GM12878 (cell line): ENCODE measurements around the gene IRF2BP1. TPM values are rescaled to one million over a fixed set of nuclear protein-coding genes. Genes with fewer than 3 reads are reported as not detected.

ENCODE experiments used
- ATAC-seq: fragments of 200-7000 bp; cut with Tn5 transposase; 3 replicates; pipeline ENCODE4 v1.9.1; 2020; ENCODE audit warnings: mild to moderate bottlenecking, moderate library complexity
- BruUV-seq: library from RNA; stranded (reverse); fragments of 400-500 nt; replicated peaks from 2 replicates; lab custom pipeline; 2021; lab: Mats Ljungman, UMichigan
- CTCF ChIA-PET: fragments of 300-600 bp; sonication (Branson Sonifier 250); formaldehyde crosslinking; extraction: SDS; loops from one replicate; lab custom pipeline; 2021; ENCODE audit warnings: inconsistent platforms; lab: Yijun Ruan, JAX
- POLR2A ChIA-PET: fragments of 350-600 bp; formaldehyde crosslinking; extraction: SDS; loops from one replicate; lab custom pipeline; 2021; ENCODE audit warnings: inconsistent platforms; lab: Charles Lee
- RAD21 ChIA-PET: fragments of 300-600 bp; sonication (Branson Sonifier 250); formaldehyde crosslinking; loops from one replicate; lab custom pipeline; 2023; ENCODE audit warnings: antibody characterized with exemption; ENCODE audit not compliant: unreplicated experiment; lab: Charles Lee
- SMC1A ChIA-PET: fragments of 300-600 bp; sonication (Branson Sonifier 250); formaldehyde crosslinking; loops from one replicate; lab custom pipeline; 2023; ENCODE audit not compliant: unreplicated experiment, uncharacterized antibody; lab: Charles Lee
- DNase-seq: peaks from one replicate; pipeline ENCODE4 v3.0.0-alpha.2; 2011; ENCODE audit warnings: low read depth, low spot score
- FAIRE-seq: peaks from 3 replicates; lab custom pipeline; 2011; peaks lifted over from hg19 to GRCh38; lab: Jason Lieb, UNC
- H2AFZ ChIP-seq: 2 replicates; pipeline ENCODE4 v1.6.0; 2011; ENCODE audit warnings: low read depth, low read length, control low read depth; ENCODE audit not compliant: control insufficient read depth
- H3K27ac ChIP-seq: 2 replicates; pipeline ENCODE4 v1.5.1; 2011; ENCODE audit warnings: control low read depth; ENCODE audit not compliant: control insufficient read depth, insufficient read depth
- H3K27me3 ChIP-seq, 2 experiments: replicated peaks in 1 of 2; 2 replicates each; pipeline versions ENCODE4 v1.6.0 to v1.6.1; 2011; ENCODE audit warnings: low read length in 1 of 2; ENCODE audit not compliant: control insufficient read depth in 2 of 2, insufficient read depth in 2 of 2
- H3K36me3 ChIP-seq, 2 experiments: 2 replicates each; pipeline ENCODE4 v1.5.1; 2011; ENCODE audit warnings: low read length in 1 of 2; ENCODE audit not compliant: control insufficient read depth in 2 of 2, insufficient read depth in 2 of 2
- H3K4me1 ChIP-seq: 2 replicates; pipeline ENCODE4 v1.6.1; 2011; ENCODE audit warnings: mild to moderate bottlenecking, low read length, moderate library complexity, mixed read lengths; ENCODE audit not compliant: control insufficient read depth, insufficient read depth
- H3K4me2 ChIP-seq: 2 replicates; pipeline ENCODE4 v1.6.0; 2011; ENCODE audit warnings: control low read depth; ENCODE audit not compliant: control insufficient read depth, insufficient read depth
- H3K4me3 ChIP-seq: fragments of 200-600 bp; sonication (generic); 2 replicates; pipeline ENCODE4 v1.5.1; 2016
- H3K79me2 ChIP-seq: 2 replicates; pipeline ENCODE4 v1.6.0; 2011; ENCODE audit warnings: low read length; ENCODE audit not compliant: control insufficient read depth, insufficient read depth
- H3K9ac ChIP-seq: 2 replicates; pipeline ENCODE4 v1.8.0; 2011; ENCODE audit warnings: low read length, control low read depth, mixed read lengths; ENCODE audit not compliant: control insufficient read depth, insufficient read depth
- H3K9me3 ChIP-seq: replicated peaks from 3 replicates; pipeline ENCODE4 v1.5.1; 2011; ENCODE audit warnings: mild to moderate bottlenecking, low read length; ENCODE audit not compliant: control insufficient read depth, insufficient read depth
- H4K20me1 ChIP-seq: 2 replicates; pipeline ENCODE4 v1.6.0; 2011; ENCODE audit not compliant: control insufficient read depth, insufficient read depth
- CHD2 ChIP-seq: IDR thresholded peaks from 2 replicates; pipeline ENCODE4 v1.6.1; 2011; ENCODE audit warnings: low read depth, low read length, improper control_type of control experiment, borderline replicate concordance
- E4F1 ChIP-seq: fragments of 450-650 bp; IDR thresholded peaks from 2 replicates; pipeline ENCODE4 v1.6.1; 2018; ENCODE audit warnings: borderline replicate concordance, mild to moderate bottlenecking; ENCODE audit not compliant: partially characterized antibody
- MXI1 ChIP-seq: fragments of 150-350 bp; IDR thresholded peaks from 2 replicates; pipeline ENCODE4 v1.6.1; 2011; ENCODE audit warnings: low read depth, mild to moderate bottlenecking, inconsistent platforms, low read length, improper control_type of control experiment
- USF1 ChIP-seq: IDR thresholded peaks from 2 replicates; pipeline ENCODE4 v1.6.1; 2011; ENCODE audit warnings: borderline replicate concordance, low read depth, mild to moderate bottlenecking, moderate library complexity, mixed read lengths, low read length; ENCODE audit not compliant: insufficient read depth; ENCODE audit errors: extremely low read length
- ZBTB33 ChIP-seq: fragments of 450-650 bp; IDR thresholded peaks from 2 replicates; pipeline ENCODE4 v1.6.1; 2017; ENCODE audit warnings: mild to moderate bottlenecking
- ZSCAN29 ChIP-seq: fragments of 450-650 bp; IDR thresholded peaks from 2 replicates; pipeline ENCODE4 v1.6.1; 2017; ENCODE audit warnings: mild to moderate bottlenecking, moderate library complexity
- WGBS: methylation state at CpG from one replicate; pipeline ENCODE4 v1.1.6; 2016; ENCODE audit warnings: low lambda C conversion rate; ENCODE audit not compliant: insufficient replicate concordance, insufficient coverage; ENCODE audit errors: missing lambda C conversion rate; 5-methylcytosine and 5-hydroxymethylcytosine counted together
- in situ Hi-C: fragments of 300-500 bp; cut with MboI; formaldehyde crosslinking; loops from 9 replicates; pipeline ENCODE4 v1.14.3; 2018; ENCODE audit warnings: mixed read lengths
- intact Hi-C: fragments of 100-400 bp; cut with micrococcal nuclease; formaldehyde crosslinking; loops from one replicate; pipeline ENCODE4 v1.14.2; 2022; ENCODE audit not compliant: unreplicated experiment
- polyA plus RNA-seq, 11 experiments: library from polyadenylated mRNA; depleted of rRNA in 4 of 11; unstranded in 6 of 11; stranded (reverse) in 5 of 11; fragments of >200 nt; fragmentation: Nextera tagmentation in 4 of 11; fragmentation: Illumina TruSeq in 1 of 11; extraction: Ambion mirVana in 4 of 11; extraction: Trizol in 1 of 11; gene quantifications; 1 replicate in 1 of 11; 2 replicates in 10 of 11; pipeline versions ENCODE4 v1.2.1 to v1.2.3, GENCODE V29; 2011 to 2016; ENCODE audit warnings: inconsistent platforms in 2 of 11, missing spikeins in 2 of 11, low read depth in 1 of 11
- total RNA-seq, 4 experiments: library from RNA; depleted of rRNA in 3 of 4; stranded (reverse); fragments of >200 nt in 3 of 4; fragmentation: Illumina TruSeq in 1 of 4; extraction: Trizol in 1 of 4; gene quantifications; 2 replicates each; pipeline versions ENCODE4 v1.2.1 to v1.2.3, GENCODE V29; 2013 to 2021
- TF ChIP-seq, protein P1 (sequence below): fragments of 450-650 bp; formaldehyde crosslinking; IDR thresholded peaks from 2 replicates; pipeline ENCODE4 v1.4.0; 2020; ENCODE audit warnings: mild to moderate bottlenecking, moderate library complexity
- TF ChIP-seq, protein P2 (sequence below): fragments of 450-650 bp; IDR thresholded peaks from 2 replicates; pipeline ENCODE4 v1.6.1; 2017; ENCODE audit warnings: low read depth, mild to moderate bottlenecking, moderate library complexity

Gene IRF2BP1
- total and polyA plus RNA-seq, 10 of the 15 experiments (the other 5 are each of a cell fraction or from before 2014, with no cell fraction given), result 0.31 to 24.4 (median 4.4) TPM

DNA sequence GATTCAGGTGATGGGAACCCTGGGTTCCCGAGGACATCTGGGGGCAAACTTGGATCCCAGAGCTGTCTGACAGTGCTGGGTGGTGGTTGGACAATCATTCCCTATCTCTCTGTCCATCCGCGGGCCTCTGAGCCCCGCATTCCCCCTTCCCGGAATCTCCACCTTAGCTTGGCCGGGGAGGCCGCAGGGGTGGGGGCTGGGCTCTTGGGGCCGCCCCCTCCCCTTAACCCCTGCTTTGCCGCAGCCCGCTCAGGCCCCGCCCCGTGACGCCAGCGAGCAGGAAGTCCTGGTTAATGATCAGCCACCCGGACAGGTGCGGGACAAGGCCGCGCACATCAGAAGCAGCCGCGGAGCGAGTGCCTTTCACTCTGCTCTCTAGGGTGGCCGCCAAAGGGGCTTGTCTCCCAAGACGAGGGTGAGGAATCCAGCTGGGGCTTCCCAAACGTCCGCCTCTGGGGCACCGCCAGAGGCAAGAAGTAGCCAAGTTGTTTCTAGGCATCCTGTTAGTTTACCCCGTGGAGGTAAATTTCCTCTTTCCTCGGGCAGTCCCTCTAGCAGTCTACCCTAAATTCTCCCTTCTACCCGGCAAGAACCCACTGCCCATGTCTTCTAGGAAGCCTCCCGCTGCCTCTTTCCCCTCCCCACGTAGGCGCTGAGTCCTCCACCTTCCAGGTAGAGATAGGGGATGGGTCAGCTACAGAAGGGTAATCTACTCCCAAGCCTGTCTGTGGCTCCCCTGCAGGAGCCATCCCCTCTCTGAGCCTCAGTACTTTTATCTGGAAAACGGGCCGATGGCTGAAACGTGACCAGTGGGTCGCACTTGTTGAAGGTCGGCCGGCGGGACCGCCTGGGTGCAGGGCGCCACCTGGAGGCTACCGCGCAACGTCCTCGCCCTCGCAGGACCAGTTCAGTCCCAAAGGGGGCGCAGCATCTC, 3.0 kb downstream of the IRF2BP1 start:
- intact Hi-C loops (loop anchor here (1.0 kb wide), 2 partner anchors 20 to 66 kb away; partner anchors contain the start of gene SYMPK), in situ Hi-C loops (no loop called here)
- Histone ChIP-seq H3K79me2 (peaks cover 10% of the 10 kb centered on the region), H3K4me3 (peak overlapping the region; percentile 95), H2AFZ (peak overlapping the region; percentile 83), H3K27ac (peak overlapping the region; percentile 91), H4K20me1 (no peaks in the 10 kb centered on the region), H3K4me1 (peaks cover 26% of the 10 kb centered on the region), H3K9me3 (no peaks in the 10 kb centered on the region), H3K9ac (peak overlapping the region; percentile 97), H3K36me3 (peaks cover 0 to 1% of the 10 kb centered on the region in 2 experiments; a peak in 1 of 4 replicates), H3K4me2 (peak overlapping the region; percentile 100), H3K27me3 (no peaks in the 10 kb centered on the region)
- peak; percentile 94 for FAIRE-seq
- TSS peak; percentile 95 for BruUV-seq
- peak; percentile 61 for ATAC-seq
- CTCF ChIA-PET, result interaction anchor here (0.7 to 9.1 kb wide), 12 partner anchors 10 to 145 kb away, joined by 3 to 194 read pairs (median 6); partner anchors contain the start of genes CCDC61, FOXA3, MYPOP and SIX5
- SMC1A ChIA-PET, result interaction anchor here (1.9 to 6.0 kb wide), 4 partner anchors 16 to 114 kb away, joined by 6 to 98 read pairs (median 8); partner anchors contain the start of genes FOXA3, MYPOP, SIX5 and SYMPK
- DNase-seq, result peak; percentile 70
- POLR2A ChIA-PET, result interaction anchor here (0.5 to 9.0 kb wide), 12 partner anchors 10 to 233 kb away, joined by 3 to 178 read pairs (median 6); partner anchors contain the start of genes CCDC61, FOXA3, MYPOP and SIX5
- RAD21 ChIA-PET, result interaction anchor here (0.8 to 7.6 kb wide), 10 partner anchors 13 to 704 kb away, joined by 3 to 159 read pairs (median 5); partner anchors contain the start of genes BLOC1S3, FOXA3, MYPOP and SIX5
- WGBS, result 24% methylated on average over 47 of the region's 47 CpGs
- peak; percentile 48; the same call in 1 of the 2 replicates for TF ChIP-seq ZSCAN29
- TF ChIP-seq, protein P1, sequence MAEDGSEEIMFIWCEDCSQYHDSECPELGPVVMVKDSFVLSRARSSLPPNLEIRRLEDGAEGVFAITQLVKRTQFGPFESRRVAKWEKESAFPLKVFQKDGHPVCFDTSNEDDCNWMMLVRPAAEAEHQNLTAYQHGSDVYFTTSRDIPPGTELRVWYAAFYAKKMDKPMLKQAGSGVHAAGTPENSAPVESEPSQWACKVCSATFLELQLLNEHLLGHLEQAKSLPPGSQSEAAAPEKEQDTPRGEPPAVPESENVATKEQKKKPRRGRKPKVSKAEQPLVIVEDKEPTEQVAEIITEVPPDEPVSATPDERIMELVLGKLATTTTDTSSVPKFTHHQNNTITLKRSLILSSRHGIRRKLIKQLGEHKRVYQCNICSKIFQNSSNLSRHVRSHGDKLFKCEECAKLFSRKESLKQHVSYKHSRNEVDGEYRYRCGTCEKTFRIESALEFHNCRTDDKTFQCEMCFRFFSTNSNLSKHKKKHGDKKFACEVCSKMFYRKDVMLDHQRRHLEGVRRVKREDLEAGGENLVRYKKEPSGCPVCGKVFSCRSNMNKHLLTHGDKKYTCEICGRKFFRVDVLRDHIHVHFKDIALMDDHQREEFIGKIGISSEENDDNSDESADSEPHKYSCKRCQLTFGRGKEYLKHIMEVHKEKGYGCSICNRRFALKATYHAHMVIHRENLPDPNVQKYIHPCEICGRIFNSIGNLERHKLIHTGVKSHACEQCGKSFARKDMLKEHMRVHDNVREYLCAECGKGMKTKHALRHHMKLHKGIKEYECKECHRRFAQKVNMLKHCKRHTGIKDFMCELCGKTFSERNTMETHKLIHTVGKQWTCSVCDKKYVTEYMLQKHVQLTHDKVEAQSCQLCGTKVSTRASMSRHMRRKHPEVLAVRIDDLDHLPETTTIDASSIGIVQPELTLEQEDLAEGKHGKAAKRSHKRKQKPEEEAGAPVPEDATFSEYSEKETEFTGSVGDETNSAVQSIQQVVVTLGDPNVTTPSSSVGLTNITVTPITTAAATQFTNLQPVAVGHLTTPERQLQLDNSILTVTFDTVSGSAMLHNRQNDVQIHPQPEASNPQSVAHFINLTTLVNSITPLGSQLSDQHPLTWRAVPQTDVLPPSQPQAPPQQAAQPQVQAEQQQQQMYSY (CRISPR knock-in tag), result no peak
- TF ChIP-seq USF1, result no peak
- TF ChIP-seq, protein P2, sequence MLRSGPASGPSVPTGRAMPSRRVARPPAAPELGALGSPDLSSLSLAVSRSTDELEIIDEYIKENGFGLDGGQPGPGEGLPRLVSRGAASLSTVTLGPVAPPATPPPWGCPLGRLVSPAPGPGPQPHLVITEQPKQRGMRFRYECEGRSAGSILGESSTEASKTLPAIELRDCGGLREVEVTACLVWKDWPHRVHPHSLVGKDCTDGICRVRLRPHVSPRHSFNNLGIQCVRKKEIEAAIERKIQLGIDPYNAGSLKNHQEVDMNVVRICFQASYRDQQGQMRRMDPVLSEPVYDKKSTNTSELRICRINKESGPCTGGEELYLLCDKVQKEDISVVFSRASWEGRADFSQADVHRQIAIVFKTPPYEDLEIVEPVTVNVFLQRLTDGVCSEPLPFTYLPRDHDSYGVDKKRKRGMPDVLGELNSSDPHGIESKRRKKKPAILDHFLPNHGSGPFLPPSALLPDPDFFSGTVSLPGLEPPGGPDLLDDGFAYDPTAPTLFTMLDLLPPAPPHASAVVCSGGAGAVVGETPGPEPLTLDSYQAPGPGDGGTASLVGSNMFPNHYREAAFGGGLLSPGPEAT, result peak; percentile 63; the same call in 1 of the 2 replicates
- peak; percentile 47 for TF ChIP-seq E4F1
- TF ChIP-seq CHD2, result peak; percentile 83
- TF ChIP-seq ZBTB33, result peak; percentile 36; the same call in 1 of the 2 replicates
- TF ChIP-seq MXI1, result peak; percentile 31
